Inferior parietal cortex (tissue), 1 donor: Measurements from ENCODE around the gene CCDC32.

Source experiments
- DNase-seq: peaks from one replicate; pipeline ENCODE4 v3.0.0-alpha.2; 2016; ENCODE audit errors: extremely low spot score

The CCDC32 gene

GRCh38 chr15:40567111-40567510 lies 2.3 kb upstream of the CCDC32 start:
- no peak for DNase-seq

GRCh38 chr15:40565333-40566238 lies 744 bp upstream of the CCDC32 start:
- no peak for DNase-seq

DNA sequence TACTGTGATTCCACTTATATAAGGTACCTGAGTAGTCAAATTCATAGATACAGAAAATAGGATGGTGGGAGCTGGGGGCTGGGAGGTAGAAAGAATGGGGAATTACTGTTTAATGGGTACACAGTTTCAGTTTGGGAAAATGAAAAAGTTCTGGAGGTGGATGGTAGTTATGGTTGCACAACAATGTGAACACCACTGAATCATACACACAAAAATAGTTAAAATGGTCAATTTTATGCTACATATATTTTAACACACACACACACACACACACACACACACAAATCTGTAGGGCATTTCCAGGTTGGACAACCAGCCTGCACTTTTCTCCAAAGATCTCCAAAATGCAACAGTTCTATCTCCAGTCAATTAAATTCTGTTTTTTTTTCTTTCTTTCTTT lies 1.4 kb downstream of the CCDC32 start:
- DNase-seq, result no peak

GRCh38 chr15:40562691-40563090 lies 2.2 kb downstream of the CCDC32 start:
- DNase-seq, result no peak

GRCh38 chr15:40558952-40559742 lies 5.7 kb downstream of the CCDC32 start:
- DNase-seq, result no peak

DNA sequence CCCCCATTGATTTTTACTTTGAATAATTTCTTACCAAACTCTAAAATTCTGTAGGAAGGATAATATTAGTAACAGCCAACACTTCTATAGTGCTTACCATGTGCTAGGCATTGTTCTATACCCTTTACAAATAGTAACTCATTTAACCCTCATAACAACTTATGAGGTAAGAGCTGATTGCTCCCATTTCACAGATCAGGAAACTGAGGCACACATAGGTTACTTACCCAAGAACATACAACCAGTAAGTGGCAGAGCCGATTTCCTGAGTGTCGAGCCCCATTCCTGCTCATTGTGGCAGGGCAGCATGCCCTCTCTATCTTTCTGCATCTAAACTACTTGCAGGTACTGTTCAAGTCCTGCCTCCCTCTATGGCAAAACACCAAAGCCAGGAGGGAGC lies 9.0 kb downstream of the CCDC32 start:
- DNase-seq, result no peak

DNA sequence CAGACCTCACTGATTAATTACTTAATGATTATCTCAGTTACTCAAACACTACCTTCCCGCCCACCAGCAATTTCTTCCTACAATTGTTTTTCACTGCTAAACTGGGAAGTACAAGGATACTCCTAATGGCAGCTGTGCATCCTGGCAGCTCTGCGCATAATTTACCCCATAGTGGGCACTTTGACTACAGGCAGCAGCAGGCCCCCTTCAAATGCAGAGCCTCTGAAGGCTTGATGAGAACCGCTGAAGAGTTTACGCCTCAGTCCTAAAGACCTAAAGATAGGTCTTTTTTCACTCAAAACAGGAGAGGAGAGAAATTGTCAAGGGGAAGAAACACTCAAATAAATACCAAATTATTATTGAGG lies 10.7 kb downstream of the CCDC32 start:
- no peak for DNase-seq

DNA sequence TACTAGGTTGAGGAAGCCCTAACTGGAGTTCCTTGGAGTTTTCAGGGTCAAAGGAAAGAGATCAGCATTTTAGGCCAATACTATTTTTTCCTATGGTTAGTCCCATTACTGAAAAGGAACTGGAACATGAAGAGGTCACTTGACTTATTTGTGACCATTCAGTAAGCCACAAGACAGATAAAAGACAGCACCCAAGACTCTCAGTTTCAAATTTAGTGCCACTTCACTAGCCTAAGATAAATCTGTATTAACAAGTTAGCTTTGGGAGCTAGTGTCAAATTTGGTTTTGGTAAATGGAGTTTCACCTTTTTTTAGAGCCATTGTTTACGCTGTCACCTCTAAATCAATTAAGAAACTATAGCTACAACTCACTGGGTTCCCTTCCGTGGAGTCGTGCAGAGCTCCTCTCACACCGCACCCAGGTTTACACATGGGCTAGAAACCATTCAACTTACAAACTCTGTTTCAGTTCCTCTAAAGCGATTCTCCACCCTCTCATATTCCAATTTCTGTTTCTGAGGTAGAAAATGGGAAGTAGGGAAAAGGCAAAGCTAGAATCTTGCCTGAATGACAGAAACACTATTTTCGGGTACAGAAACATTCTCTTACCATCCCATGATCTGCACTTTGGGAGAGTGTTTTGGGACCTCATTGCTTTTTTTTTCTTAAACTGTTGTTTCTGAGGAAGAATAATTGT lies 14.4 kb downstream of the CCDC32 start:
- no peak for DNase-seq

DNA sequence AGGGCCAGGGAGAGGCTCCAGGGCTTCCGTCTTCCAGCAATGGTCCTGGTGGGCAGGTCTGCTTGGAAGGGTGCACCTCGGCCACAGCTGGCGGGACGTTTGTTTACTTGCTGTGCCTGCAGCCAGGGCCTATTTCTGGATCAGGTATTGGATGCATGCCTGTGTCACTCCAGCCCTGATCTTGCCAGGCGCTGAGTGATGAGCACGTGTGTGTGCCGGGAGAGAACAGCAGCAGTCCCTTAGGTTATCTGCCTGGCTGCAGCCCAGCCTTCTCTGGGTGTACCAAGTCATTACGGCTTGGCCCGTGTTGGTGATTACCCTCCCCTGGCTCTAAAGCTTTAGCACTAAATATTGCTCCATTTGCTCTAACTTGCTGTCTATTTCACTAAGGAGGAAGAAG lies 14.9 kb downstream of the CCDC32 start:
- no peak for DNase-seq

GRCh38 chr15:40548610-40549009 lies 16.2 kb downstream of the CCDC32 start:
- DNase-seq, result no peak

GRCh38 chr15:40545457-40545856 lies 19.4 kb downstream of the CCDC32 start:
- DNase-seq, result no peak

GRCh38 chr15:40543631-40544294 lies 21.1 kb downstream of the CCDC32 start:
- DNase-seq, result no peak

DNA sequence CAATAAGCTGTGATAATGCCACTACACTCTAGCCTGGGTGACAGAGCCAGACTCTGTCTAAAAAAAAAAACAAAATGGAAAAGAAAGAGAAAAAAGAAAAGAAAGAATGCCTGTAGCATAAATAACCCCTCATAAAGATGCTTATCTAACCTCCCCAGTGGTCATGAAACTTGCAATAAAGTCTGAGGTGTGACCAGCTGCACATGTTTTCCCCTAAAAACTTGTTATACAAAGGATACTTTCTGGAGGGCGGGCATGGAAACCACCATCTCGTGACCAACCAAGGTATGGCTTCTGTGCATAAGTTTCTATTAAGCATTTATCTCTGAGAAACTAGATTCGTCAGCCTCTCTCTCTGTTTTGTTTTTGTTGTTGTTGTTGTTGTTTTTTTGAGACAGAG lies 21.8 kb downstream of the CCDC32 start:
- no peak for DNase-seq

GRCh38 chr15:40538976-40539375 lies 25.9 kb downstream of the CCDC32 start:
- no peak for DNase-seq

DNA sequence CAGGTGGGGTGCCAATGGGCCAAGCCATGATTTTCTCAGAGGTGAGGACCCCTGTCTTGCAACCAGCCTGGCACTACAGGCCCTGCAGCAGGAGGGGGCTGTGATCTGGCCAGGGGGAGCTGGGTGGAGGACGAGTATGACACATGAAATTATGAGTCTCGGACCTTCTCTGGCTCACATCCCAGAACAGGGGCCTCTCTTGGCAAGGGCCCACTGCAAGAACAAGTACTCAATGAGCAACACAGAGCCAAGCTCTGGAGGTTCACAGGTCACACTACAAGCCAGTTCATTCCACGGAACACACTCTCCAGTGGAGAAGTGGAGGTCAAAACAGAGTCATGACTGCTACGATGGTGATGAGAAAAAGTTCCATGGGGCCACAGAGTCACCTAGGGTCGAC lies 28.3 kb downstream of the CCDC32 start:
- no peak for DNase-seq

DNA sequence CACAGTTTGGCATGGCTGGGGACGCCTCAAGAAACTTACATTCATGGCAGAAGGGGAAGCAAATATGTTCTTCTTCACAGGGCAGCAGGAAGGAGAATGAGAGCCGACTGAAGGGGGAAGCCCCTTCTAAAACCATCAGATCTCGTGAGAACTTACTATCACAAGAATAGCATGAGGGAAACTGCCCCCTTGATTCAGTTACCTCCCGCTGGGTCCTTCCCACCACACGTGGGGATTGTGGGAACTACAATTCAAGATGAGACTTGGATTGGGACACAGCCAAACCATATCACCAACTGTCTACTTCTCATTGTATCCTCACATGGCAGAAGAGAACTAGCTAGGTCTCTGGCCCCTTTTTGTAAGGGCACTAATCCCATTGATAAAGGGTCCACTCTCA lies 30.5 kb downstream of the CCDC32 start:
- no peak for DNase-seq

DNA sequence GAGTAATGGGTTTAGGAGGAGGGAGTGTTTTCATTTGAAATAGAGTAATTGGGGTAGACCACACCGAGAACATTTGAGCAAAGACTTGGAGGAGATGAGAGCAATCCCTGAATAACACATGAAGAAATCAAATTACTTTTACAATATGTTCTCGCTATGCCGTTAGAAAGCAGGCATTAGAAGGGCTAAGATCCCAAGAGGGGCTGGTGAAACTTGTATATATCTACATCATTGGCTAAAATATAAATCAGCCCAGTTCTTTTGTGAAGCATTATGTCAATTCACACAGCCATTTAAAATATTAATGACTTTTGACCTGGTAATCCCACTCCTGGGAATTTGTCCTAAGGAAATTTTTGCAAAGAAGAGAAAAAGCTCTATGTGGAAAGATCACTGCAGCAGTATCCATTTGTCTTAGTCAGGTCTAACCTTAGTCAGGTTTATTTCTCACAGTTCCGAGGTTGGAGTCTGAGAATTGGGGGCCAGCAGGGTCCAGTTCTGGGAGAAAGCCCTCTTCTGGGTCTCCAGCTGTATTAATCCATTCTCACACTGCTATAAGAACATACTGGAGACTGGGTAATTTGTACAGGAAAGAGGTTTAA lies 31.0 kb downstream of the CCDC32 start:
- DNase-seq, result no peak

DNA sequence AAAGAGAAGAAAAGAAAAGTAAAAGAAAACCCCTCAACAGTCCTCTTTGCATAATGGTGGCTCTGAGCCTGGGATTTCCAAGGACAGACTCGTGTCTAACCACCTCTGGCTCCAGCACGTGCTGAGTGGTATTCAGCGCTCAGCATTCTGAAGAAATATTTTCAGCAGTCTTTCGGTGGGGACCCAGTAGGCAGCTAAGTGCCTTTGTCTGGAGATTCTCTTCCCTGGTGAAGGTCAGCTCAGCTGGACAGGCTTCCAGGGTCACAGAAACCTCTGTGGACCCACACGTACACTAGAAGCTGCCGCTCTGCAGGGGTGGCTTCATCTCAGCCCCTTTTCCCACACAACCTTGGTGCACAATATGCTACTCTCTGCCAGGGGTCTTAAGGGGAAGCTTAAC lies 36.0 kb downstream of the CCDC32 start:
- DNase-seq, result no peak

DNA sequence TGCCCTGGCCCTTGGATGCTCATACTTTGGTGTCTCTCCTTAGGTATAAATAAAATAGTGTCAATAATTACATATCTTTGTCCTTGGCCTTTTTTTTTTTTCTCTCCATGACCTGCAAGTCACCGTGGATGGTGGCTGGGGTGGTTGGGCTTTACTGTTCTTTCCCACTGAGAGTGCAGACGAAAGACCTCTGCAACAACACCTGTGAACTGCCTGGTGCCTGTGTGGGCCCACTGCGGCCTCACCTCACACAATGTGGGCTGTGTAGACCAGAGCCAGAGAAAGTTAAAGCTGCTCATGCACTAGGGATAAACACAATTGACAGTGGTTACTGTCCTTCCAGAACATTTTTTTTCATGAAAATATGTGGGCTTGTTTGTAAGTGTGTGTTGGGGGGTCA lies 39.0 kb downstream of the CCDC32 start:
- no peak for DNase-seq

DNA sequence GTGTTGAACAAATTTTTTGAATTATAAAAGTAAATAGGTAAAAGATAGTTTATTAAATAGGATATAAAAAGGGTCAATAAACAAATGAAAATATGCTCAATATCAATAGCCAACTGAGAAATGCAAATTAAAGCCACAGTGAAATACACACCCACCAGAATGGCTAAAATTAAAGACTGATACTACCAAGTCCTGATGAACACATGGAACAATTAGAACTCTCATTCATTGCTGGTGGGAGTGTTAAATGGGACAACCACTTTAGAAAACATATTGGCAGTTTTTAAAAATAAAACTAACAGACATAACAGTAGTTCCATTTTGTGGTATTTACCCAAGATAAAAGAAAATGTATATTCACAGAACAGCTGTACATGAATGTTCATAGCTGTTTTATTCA lies 41.2 kb downstream of the CCDC32 start:
- DNase-seq, result no peak

GRCh38 chr15:40516322-40516721 lies 48.5 kb downstream of the CCDC32 start:
- DNase-seq, result no peak

DNA sequence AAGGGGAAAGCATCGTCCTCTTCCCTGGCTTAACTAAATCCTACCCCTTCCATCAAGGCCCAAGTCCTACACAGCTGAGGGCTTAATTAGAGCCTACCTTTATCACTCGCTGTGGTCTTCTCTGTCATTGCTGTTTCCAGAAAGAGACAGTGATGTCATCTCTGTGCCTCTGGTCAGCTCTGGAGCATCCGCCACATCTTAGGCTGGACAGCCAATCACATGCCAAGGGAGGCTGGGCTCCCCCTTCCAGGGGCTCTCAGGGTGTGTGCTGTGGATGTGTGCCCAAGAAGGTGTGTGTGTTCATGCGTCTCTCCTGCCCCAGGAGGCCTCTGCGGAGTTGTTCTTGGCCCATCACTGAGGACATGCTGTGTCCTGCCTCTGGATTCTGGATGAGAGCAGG lies 51.2 kb downstream of the CCDC32 start:
- no peak for DNase-seq
